Esophagus squamous epithelium (tissue), 5 donors: ENCODE measurements around the gene PPP2R5B. TPM values are rescaled to one million over a fixed set of nuclear protein-coding genes. Genes with fewer than 3 reads are reported as not detected.

ENCODE experiments used
- DNase-seq: peaks from one replicate; lab custom pipeline; 2025; lab: John Stamatoyannopoulos, UW
- H3K27ac ChIP-seq, 4 donors: fragments of 200-600 bp; sonication (generic); one replicate each; pipeline ENCODE4 v1.5.1; 2016 to 2019; ENCODE audit warnings: mild to moderate bottlenecking in 1 of 4
- H3K27me3 ChIP-seq, 4 donors: fragments of 200-600 bp; sonication (generic); 1 replicate in 3 of 4; 2 replicates in 1 of 4; pipeline versions ENCODE4 v1.5.1 to v1.6.0; 2017 to 2021; ENCODE audit warnings: antibody characterized with exemption in 1 of 4
- H3K36me3 ChIP-seq, 3 donors: fragments of 200-600 bp; sonication (generic); one replicate each; pipeline ENCODE4 v1.5.1; 2016 to 2019
- H3K4me1 ChIP-seq, 3 donors: fragments of 200-600 bp; sonication (generic); one replicate each; pipeline ENCODE4 v1.5.1; 2017 to 2019
- H3K4me3 ChIP-seq, 4 donors: fragments of 200-600 bp; sonication (generic); 1 replicate in 3 of 4; 2 replicates in 1 of 4; pipeline ENCODE4 v1.5.1; 2016 to 2019; ENCODE audit warnings: mild to moderate bottlenecking in 2 of 4, moderate library complexity in 1 of 4
- H3K9me3 ChIP-seq, 3 donors: fragments of 200-600 bp; sonication (generic); one replicate each; pipeline ENCODE4 v1.5.1; 2016 to 2019
- CTCF ChIP-seq, 6 experiments: fragments of 450-650 bp in 4 of 6; fragments of 200-600 bp in 2 of 6; sonication (generic) in 2 of 6; IDR thresholded peaks; one replicate each; pipeline ENCODE4 v1.5.1; 2016 to 2019; ENCODE audit warnings: antibody characterized with exemption in 6 of 6, mild to moderate bottlenecking in 4 of 6, moderate library complexity in 4 of 6
- POLR2A ChIP-seq, 4 donors: fragments of 450-650 bp; IDR thresholded peaks; one replicate each; pipeline ENCODE4 v1.6.1; 2017; ENCODE audit warnings: antibody characterized with exemption in 4 of 4, mild to moderate bottlenecking in 4 of 4, moderate library complexity in 3 of 4
- WGBS, 2 donors: methylation state at CpG; one replicate each; pipeline ENCODE4 v1.1.5; 2018; 5-methylcytosine and 5-hydroxymethylcytosine counted together
- intact Hi-C: fragments of 100-400 bp; cut with DNase I; formaldehyde crosslinking; loops from one replicate; pipeline ENCODE4 v1.15.0; 2022
- total RNA-seq, 4 donors: library from RNA; depleted of rRNA; stranded (reverse); fragments of >200 nt; gene quantifications; one replicate each; pipeline ENCODE4 v1.1.0, GENCODE V29; 2016
- donor health status: DM: yes; HTN: yes; CAD: no.

PPP2R5B gene
- total RNA-seq, 4 donors from 2014 or later = 7.7 to 10.5 (median 8.6) TPM

GRCh38 chr11:64923151-64923661, 1.3 kb upstream of the PPP2R5B start:
- H3K36me3 ChIP-seq = peaks cover 0 to 21% (median 0%) of the 10 kb centered on the region in 3 donors
- peak overlapping the region in 2 of 4 donors; percentile 90 to 97 for H3K27ac ChIP-seq
- TF ChIP-seq CTCF (IDR thresholded peaks at IDR 0.05) (no peak), POLR2A (IDR thresholded peaks at IDR 0.05) (no peak)
- intact Hi-C loops = no loop called here
- DNase-seq = no peak
- no peaks in the 10 kb centered on the region for H3K9me3 ChIP-seq
- WGBS, 2 donors = 94% methylated on average over 5 of the region's 11 CpGs; no CpG with 5 or more reads in 1 of the 2 donors
- peak overlapping the region in 1 of 4 donors; percentile 99 for H3K4me3 ChIP-seq
- H3K27me3 ChIP-seq = no peaks in the 10 kb centered on the region
- peaks cover 20 to 40% (median 21%) of the 10 kb centered on the region in 3 donors for H3K4me1 ChIP-seq

- 0% methylated on average over 1 of the region's 24 CpGs; no CpG with 5 or more reads in 1 of the 2 donors for WGBS, 2 donors
- H3K27ac ChIP-seq = peak overlapping the region; percentile 90 to 97 (median 93)
- H3K4me3 ChIP-seq = peak overlapping the region; percentile 83 to 99 (median 92)
- H3K27me3 ChIP-seq = no peaks in the 10 kb centered on the region
- H3K36me3 ChIP-seq = peaks cover 0 to 38% (median 0%) of the 10 kb centered on the region in 3 donors
- H3K4me1 ChIP-seq = peaks cover 18 to 32% (median 19%) of the 10 kb centered on the region in 3 donors
- no peak for DNase-seq
- no peak for TF ChIP-seq CTCF (IDR thresholded peaks at IDR 0.05)
- TF ChIP-seq POLR2A (IDR thresholded peaks at IDR 0.05) = no peak
- no peaks in the 10 kb centered on the region for H3K9me3 ChIP-seq
- intact Hi-C loops = no loop called here
Observed at GRCh38 chr11:64924910-64925284, 408 bp downstream of the PPP2R5B start.

- TF ChIP-seq CTCF (IDR thresholded peaks at IDR 0.05) (no peak), POLR2A (IDR thresholded peaks at IDR 0.05) (no peak)
- H3K27me3 ChIP-seq = no peaks in the 10 kb centered on the region
- peak overlapping the region; percentile 83 to 99 (median 92) for H3K4me3 ChIP-seq
- peaks cover 7 to 47% (median 7%) of the 10 kb centered on the region in 3 donors for H3K36me3 ChIP-seq
- intact Hi-C loops = no loop called here
- no peaks in the 10 kb centered on the region for H3K9me3 ChIP-seq
- H3K27ac ChIP-seq = peak overlapping the region in 1 of 4 donors; percentile 97
- WGBS, 2 donors = 81 to 100% methylated on average over 1 to 3 of the region's 24 CpGs
- DNase-seq = no peak
- peaks cover 18 to 32% (median 19%) of the 10 kb centered on the region in 3 donors for H3K4me1 ChIP-seq
Observed at GRCh38 chr11:64925536-64926436, 1.3 kb downstream of the PPP2R5B start.

- Histone ChIP-seq H3K27ac (no peak overlapping the region), H3K36me3 (peaks cover 15 to 56% (median 15%) of the 10 kb centered on the region in 3 donors), H3K4me1 (peaks cover 18 to 32% (median 19%) of the 10 kb centered on the region in 3 donors), H3K27me3 (no peaks in the 10 kb centered on the region), H3K4me3 (no peak overlapping the region), H3K9me3 (no peaks in the 10 kb centered on the region)
- intact Hi-C loops = no loop called here
- DNase-seq = no peak
- WGBS, 2 donors = 62 to 84% methylated on average over 3 to 17 of the region's 22 CpGs
- TF ChIP-seq POLR2A (IDR thresholded peaks at IDR 0.05) (no peak), CTCF (IDR thresholded peaks at IDR 0.05) (no peak)
Observed at GRCh38 chr11:64926689-64927088, 2.2 kb downstream of the PPP2R5B start.

GRCh38 chr11:64928957-64929356, 4.5 kb downstream of the PPP2R5B start:
- intact Hi-C loops = no loop called here

More at GRCh38 chr11:64928957-64929356, 4.5 kb downstream of the PPP2R5B start:
- no peaks in the 10 kb centered on the region for H3K27me3 ChIP-seq
- no peaks in the 10 kb centered on the region for H3K9me3 ChIP-seq
- 93 to 100% methylated on average over 2 of the region's 2 CpGs for WGBS, 2 donors
- no peak overlapping the region for H3K4me3 ChIP-seq
- TF ChIP-seq POLR2A (IDR thresholded peaks at IDR 0.05) (no peak), CTCF (IDR thresholded peaks at IDR 0.05) (no peak)
- no peak overlapping the region for H3K27ac ChIP-seq
- DNase-seq = no peak
- H3K4me1 ChIP-seq = peaks cover 12 to 24% (median 14%) of the 10 kb centered on the region in 3 donors
- H3K36me3 ChIP-seq = peaks cover 19 to 78% (median 24%) of the 10 kb centered on the region in 3 donors
